Measurements from ENCODE around the gene RPS6KB2.

DNA sequence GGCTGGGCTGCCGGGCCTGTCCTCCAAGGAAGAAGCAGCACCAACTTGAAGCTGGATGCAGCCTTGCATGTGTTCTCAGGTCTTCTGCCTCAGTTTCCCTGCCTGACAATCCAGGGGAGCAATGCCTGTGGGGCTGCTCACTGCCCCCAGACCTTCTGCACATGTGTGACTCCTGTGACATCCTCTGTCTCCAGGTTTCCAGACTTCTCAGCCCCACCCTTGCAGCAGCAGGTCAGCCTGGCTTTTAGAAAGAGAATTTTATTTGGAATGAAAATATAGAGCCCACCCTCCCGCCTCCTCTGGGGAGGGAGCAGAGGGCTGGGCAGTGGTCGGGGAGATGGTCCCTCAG lies 9.5 kb downstream of the RPS6KB2 start:
- TF ChIP-seq RCOR1 (IDR thresholded peaks at IDR 0.05; ENCODE audit: insufficient replicate concordance, low read length) (no peak), CTCF (conservative IDR thresholded peaks at IDR 0.05; ENCODE audit: low read depth, low read length) (no peak), POLR2A (IDR thresholded peaks at IDR 0.05; ENCODE audit: low read depth, low read length) (no peak), CEBPB (IDR thresholded peaks at IDR 0.05; ENCODE audit: low read depth, low read length) (no peak)
